Measurements from ENCODE around the gene NET1. TPM values are rescaled to one million over a fixed set of nuclear protein-coding genes. Genes with fewer than 3 reads are reported as not detected.

The NET1 gene
- total RNA-seq, 1 donor from 2014 or later, result 90.5 TPM

- Histone ChIP-seq H3K4me1 (peaks cover 4% of the 10 kb centered on the region), H3K9me3 (ENCODE audit: low read depth) (no peaks in the 10 kb centered on the region), H3K9ac (no peak overlapping the region), H3K27ac (no peak overlapping the region), H3F3A (ENCODE audit: low read depth) (no peaks in the 10 kb centered on the region), H3K4me2 (no peak overlapping the region), H3K79me2 (ENCODE audit: low read depth) (no peaks in the 10 kb centered on the region), H4K20me1 (ENCODE audit: low read depth) (no peaks in the 10 kb centered on the region), H3K27me3 (no peaks in the 10 kb centered on the region), H2AFZ (replicated peaks) (no peak overlapping the region), H3K4me3 (no peak overlapping the region), H3K36me3 (no peaks in the 10 kb centered on the region)
- no peak for DNase-seq (ENCODE audit: low spot score)
- Mint-ChIP-seq H3K36me3 (no peaks in the 10 kb centered on the region), H3K27me3 (ENCODE audit: insufficient read depth, low read depth) (peaks cover 6% of the 10 kb centered on the region), H3K9me3 (peaks cover 3% of the 10 kb centered on the region), H3K27ac (no peak overlapping the region), H3K4me1 (peaks cover 14% of the 10 kb centered on the region), H3K4me3 (no peak overlapping the region)
- TF ChIP-seq CTCF (IDR thresholded peaks at IDR 0.05), result no peak
- no peak for TF ChIP-seq EZH2phosphoT487 (IDR thresholded peaks at IDR 0.05)
- TF ChIP-seq EZH2 (IDR thresholded peaks at IDR 0.05), result no peak
Measured at GRCh38 chr10:5508161-5508604, 95.8 kb downstream of the NET1 start.

Other genes with a start within 250 kb of the NET1 start
- not detected in 2 replicates for gene AKR1C8, start 227.4 kb upstream of the NET1 start, total RNA-seq (ENCODE audit: low replicate concordance)
- not detected in 2 replicates for gene AKR1C4, start 215.7 kb upstream of the NET1 start, total RNA-seq (ENCODE audit: low replicate concordance)
- gene UCN3, start 47.6 kb upstream of the NET1 start, total RNA-seq (ENCODE audit: low replicate concordance), result not detected in 2 replicates
- gene TUBAL3, start 7.7 kb upstream of the NET1 start, total RNA-seq (ENCODE audit: low replicate concordance), result not detected in 2 replicates
- gene CALML5, start 87.0 kb downstream of the NET1 start, total RNA-seq (ENCODE audit: low replicate concordance), result not detected in 2 replicates
- gene CALML3, start 112.4 kb downstream of the NET1 start, total RNA-seq (ENCODE audit: low replicate concordance), result not detected in 2 replicates

All from neural progenitor cell (in vitro differentiated cells).